ENCODE data around the gene SOCS7.

The SOCS7 gene

GRCh38 chr17:38403491-38403890 lies 51.8 kb downstream of the SOCS7 start:
- Histone ChIP-seq H3K36me3 (ENCODE audit: control insufficient read depth, insufficient read depth, low read length) (peaks cover 15% of the 10 kb centered on the region), H3K27me3 (replicated peaks; ENCODE audit: control insufficient read depth, insufficient read depth, low read length, poor library complexity, severe bottlenecking) (no peaks in the 10 kb centered on the region), H3K9me3 (ENCODE audit: control insufficient read depth, low read length) (no peaks in the 10 kb centered on the region), H3K4me1 (ENCODE audit: control insufficient read depth, insufficient read depth, low read length, poor library complexity, severe bottlenecking) (no peaks in the 10 kb centered on the region), H3K27ac (ENCODE audit: insufficient read depth, low read length, poor library complexity, severe bottlenecking) (no peak overlapping the region), H3K4me3 (ENCODE audit: insufficient read depth, low read depth, low read length, poor library complexity, severe bottlenecking) (no peak overlapping the region)
- DNase-seq, result no peak

GRCh38 chr17:38404174-38404943 lies 52.7 kb downstream of the SOCS7 start:
- no peak overlapping the region for H3K27ac ChIP-seq (ENCODE audit: insufficient read depth, low read length, poor library complexity, severe bottlenecking)
- no peaks in the 10 kb centered on the region for H3K9me3 ChIP-seq (ENCODE audit: control insufficient read depth, low read length)
- H3K27me3 ChIP-seq (replicated peaks; ENCODE audit: control insufficient read depth, insufficient read depth, low read length, poor library complexity, severe bottlenecking), result no peaks in the 10 kb centered on the region
- H3K4me1 ChIP-seq (ENCODE audit: control insufficient read depth, insufficient read depth, low read length, poor library complexity, severe bottlenecking), result no peaks in the 10 kb centered on the region
- no peak for DNase-seq
- H3K36me3 ChIP-seq (ENCODE audit: control insufficient read depth, insufficient read depth, low read length), result peaks cover 15% of the 10 kb centered on the region
- H3K4me3 ChIP-seq (ENCODE audit: insufficient read depth, low read depth, low read length, poor library complexity, severe bottlenecking), result no peak overlapping the region

DNA sequence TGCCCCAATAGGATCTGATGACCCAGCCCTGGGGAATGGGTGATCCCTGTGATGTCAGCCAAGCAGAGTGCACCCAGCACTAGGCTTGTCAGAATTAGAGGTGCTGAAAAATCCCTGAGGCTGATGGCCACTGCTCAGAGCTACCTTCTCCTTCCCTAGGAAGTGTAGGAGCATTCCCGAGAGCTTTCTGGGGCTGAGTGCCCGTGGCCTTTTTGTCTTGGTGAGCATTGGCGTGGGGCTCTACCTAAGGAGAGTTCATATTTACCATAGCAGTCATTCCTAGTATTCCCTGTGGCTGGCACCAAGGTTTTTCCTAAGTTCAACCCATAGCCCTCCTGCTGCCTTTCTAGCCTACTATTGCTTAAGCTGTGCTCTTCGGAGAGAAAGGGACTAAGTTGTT lies 54.0 kb downstream of the SOCS7 start:
- peaks cover 7% of the 10 kb centered on the region for H3K36me3 ChIP-seq (ENCODE audit: control insufficient read depth, insufficient read depth, low read length)
- no peaks in the 10 kb centered on the region for H3K4me1 ChIP-seq (ENCODE audit: control insufficient read depth, insufficient read depth, low read length, poor library complexity, severe bottlenecking)
- no peak overlapping the region for H3K4me3 ChIP-seq (ENCODE audit: insufficient read depth, low read depth, low read length, poor library complexity, severe bottlenecking)
- no peaks in the 10 kb centered on the region for H3K27me3 ChIP-seq (replicated peaks; ENCODE audit: control insufficient read depth, insufficient read depth, low read length, poor library complexity, severe bottlenecking)
- no peak overlapping the region for H3K27ac ChIP-seq (ENCODE audit: insufficient read depth, low read length, poor library complexity, severe bottlenecking)
- no peak for DNase-seq
- no peaks in the 10 kb centered on the region for H3K9me3 ChIP-seq (ENCODE audit: control insufficient read depth, low read length)

DNA sequence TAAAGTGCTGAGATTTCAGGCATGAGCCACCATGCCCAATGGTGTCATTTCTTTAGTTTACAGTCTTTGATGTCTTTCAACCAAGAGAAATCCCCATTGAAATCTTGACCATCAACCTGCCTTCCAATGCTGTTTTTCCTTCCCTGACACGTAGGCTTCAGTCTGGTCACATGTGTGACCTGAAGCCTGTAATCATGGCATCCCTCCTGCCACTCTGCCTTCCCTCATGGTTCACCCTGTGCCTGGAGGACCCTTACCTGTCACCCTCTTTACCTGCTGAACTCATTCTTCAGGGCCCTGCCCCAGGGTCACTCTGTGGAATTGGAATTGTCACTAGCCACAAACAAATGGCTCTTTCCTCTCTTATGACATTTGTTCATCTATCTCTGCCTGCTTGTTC lies 58.6 kb downstream of the SOCS7 start:
- no peak overlapping the region for H3K4me3 ChIP-seq (ENCODE audit: insufficient read depth, low read depth, low read length, poor library complexity, severe bottlenecking)
- peaks cover 3% of the 10 kb centered on the region for H3K4me1 ChIP-seq (ENCODE audit: control insufficient read depth, insufficient read depth, low read length, poor library complexity, severe bottlenecking)
- H3K27me3 ChIP-seq (replicated peaks; ENCODE audit: control insufficient read depth, insufficient read depth, low read length, poor library complexity, severe bottlenecking), result no peaks in the 10 kb centered on the region
- H3K27ac ChIP-seq (ENCODE audit: insufficient read depth, low read length, poor library complexity, severe bottlenecking), result no peak overlapping the region
- DNase-seq, result no peak
- H3K9me3 ChIP-seq (ENCODE audit: control insufficient read depth, low read length), result no peaks in the 10 kb centered on the region
- H3K36me3 ChIP-seq (ENCODE audit: control insufficient read depth, insufficient read depth, low read length), result no peaks in the 10 kb centered on the region

DNA sequence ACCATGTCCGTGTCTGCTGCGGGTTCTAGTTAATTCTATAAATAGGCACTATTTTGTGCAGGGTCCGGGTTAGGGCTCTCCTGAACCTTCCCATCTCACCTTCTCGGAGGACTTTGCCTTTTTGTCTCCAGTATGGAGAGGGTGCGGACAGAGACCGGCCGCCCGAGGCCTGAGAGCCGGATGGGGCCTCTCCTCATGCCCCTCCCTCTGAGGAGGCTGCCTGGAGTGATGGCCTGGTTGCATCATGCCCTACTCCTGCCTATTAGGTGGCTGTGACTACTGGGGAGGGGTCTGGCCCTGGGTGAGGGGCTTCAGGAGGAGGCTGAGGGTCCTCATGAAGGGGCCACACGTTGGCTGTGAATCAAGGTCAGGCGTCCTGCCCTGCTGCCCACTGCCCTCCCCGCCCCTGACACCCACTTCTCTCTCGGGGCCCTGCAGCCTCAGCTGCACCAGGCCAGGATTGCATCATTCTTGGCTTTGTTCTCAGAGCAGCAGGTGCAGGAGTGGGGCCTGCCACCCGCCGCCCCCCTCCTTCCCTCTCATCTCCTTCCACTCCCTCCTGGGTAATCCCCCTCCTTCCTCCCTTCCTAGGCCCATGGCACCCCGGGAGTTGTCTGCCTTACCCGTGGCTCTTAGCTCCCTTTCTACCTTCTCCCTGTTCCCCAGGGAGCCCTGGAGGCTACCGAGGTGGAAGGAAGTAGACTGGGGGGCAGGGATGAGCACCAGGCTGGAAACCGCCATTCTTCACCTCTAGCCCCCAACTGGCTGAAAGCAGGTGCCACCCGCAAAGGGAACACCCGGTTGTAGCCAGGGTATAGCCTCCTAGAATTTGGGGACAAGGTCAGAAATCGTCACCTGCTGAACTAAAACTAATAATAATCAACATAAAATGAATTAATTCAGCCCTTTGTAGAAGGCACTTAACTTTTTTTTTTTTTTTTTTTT lies 63.9 kb downstream of the SOCS7 start:
- DNase-seq, result no peak
- Histone ChIP-seq H3K4me1 (ENCODE audit: control insufficient read depth, insufficient read depth, low read length, poor library complexity, severe bottlenecking) (peaks cover 8% of the 10 kb centered on the region), H3K27me3 (replicated peaks; ENCODE audit: control insufficient read depth, insufficient read depth, low read length, poor library complexity, severe bottlenecking) (peaks cover 27% of the 10 kb centered on the region), H3K36me3 (ENCODE audit: control insufficient read depth, insufficient read depth, low read length) (no peaks in the 10 kb centered on the region), H3K4me3 (ENCODE audit: insufficient read depth, low read depth, low read length, poor library complexity, severe bottlenecking) (no peak overlapping the region), H3K27ac (ENCODE audit: insufficient read depth, low read length, poor library complexity, severe bottlenecking) (no peak overlapping the region), H3K9me3 (ENCODE audit: control insufficient read depth, low read length) (no peaks in the 10 kb centered on the region)

DNA sequence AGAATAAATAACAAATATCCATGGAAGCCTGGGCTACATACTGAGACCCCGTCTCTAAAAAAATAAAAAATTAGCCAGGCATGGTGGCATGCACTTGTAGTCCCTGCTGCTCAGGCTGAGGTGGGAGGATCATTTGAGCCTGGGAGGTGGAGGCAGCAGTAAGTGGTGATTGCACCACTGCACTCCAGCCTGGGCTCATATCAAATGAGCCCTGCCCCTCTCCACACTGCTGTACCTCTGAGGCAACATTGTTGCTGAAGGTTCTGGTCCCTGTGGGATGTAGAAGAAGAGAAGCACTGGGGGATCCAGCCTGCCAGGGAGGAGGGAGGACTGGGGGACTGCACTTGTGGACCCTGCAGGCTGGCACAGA lies 65.2 kb downstream of the SOCS7 start:
- Histone ChIP-seq H3K36me3 (ENCODE audit: control insufficient read depth, insufficient read depth, low read length) (no peaks in the 10 kb centered on the region), H3K4me3 (ENCODE audit: insufficient read depth, low read depth, low read length, poor library complexity, severe bottlenecking) (no peak overlapping the region), H3K4me1 (ENCODE audit: control insufficient read depth, insufficient read depth, low read length, poor library complexity, severe bottlenecking) (peaks cover 8% of the 10 kb centered on the region), H3K27ac (ENCODE audit: insufficient read depth, low read length, poor library complexity, severe bottlenecking) (no peak overlapping the region), H3K27me3 (replicated peaks; ENCODE audit: control insufficient read depth, insufficient read depth, low read length, poor library complexity, severe bottlenecking) (peaks cover 29% of the 10 kb centered on the region), H3K9me3 (ENCODE audit: control insufficient read depth, low read length) (no peaks in the 10 kb centered on the region)
- no peak for DNase-seq

DNA sequence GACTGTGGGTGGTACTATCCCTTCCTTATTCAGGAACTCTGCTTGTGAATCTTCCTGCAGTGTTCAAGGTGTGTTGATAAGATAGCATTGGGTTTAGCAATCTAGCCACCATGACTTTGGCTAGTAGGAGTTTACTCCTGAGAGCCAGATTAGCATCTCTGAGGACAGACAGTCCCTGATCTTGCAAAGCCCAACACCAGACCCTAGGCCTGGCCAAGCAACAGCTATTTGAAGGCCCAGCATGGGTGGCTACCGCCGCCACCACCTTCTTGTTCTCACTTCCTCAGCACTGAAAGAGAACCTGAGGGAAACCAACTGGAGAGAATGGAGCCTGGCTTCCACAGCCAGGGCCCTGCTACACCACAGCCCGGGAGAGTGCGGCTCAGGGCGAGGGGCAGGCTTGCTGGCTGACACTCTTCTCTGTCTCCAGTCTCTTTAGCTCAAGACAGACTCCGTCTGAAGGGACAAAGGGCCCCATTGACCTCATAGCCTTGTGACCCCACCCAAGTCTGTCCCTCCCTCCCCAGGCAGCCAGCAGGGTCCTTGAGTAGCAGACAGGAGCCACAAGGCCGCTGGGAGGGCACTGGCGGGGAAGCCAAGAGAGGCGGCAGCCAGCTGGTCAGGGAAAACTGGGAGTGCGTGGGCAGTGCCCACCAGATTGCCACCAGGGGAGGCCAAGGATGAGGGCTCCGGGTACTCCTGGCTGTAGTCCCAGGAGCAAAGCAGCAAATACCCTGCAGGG lies 65.7 kb downstream of the SOCS7 start:
- H3K36me3 ChIP-seq (ENCODE audit: control insufficient read depth, insufficient read depth, low read length), result no peaks in the 10 kb centered on the region
- H3K4me3 ChIP-seq (ENCODE audit: insufficient read depth, low read depth, low read length, poor library complexity, severe bottlenecking), result no peak overlapping the region
- H3K4me1 ChIP-seq (ENCODE audit: control insufficient read depth, insufficient read depth, low read length, poor library complexity, severe bottlenecking), result peaks cover 8% of the 10 kb centered on the region
- H3K27ac ChIP-seq (ENCODE audit: insufficient read depth, low read length, poor library complexity, severe bottlenecking), result no peak overlapping the region
- peaks cover 29% of the 10 kb centered on the region for H3K27me3 ChIP-seq (replicated peaks; ENCODE audit: control insufficient read depth, insufficient read depth, low read length, poor library complexity, severe bottlenecking)
- no peak for DNase-seq
- no peaks in the 10 kb centered on the region for H3K9me3 ChIP-seq (ENCODE audit: control insufficient read depth, low read length)

DNA sequence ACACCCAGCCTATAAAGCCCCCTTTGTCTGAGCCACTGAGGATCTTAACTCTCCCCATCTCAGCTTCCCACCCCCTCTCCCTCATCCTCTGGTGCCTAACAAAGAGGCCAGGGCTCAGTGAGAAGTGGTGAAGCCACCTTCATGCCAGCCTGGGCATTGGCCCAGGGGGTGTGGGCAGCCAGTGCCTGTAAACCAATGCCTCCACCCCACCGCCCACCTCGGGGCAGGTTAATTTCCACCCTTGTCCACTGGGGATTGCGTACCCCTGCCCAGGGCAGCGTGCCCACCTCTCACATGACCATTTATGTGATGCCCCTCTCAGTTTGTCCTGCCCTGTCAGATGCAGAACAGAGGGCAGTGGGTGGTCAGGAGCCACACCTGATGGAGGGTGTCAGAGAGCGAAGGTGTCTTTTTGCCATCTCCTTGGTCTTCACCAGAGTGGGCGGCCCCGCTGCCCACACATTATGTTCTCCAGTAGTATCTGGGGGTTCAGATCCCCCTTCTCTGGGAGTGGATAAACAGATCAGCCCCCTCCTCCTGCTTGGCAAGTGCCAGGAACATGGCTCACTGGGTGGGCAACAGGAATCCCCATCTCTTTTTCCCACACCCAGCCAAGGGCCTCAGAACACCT lies 66.5 kb downstream of the SOCS7 start:
- H3K4me3 ChIP-seq (ENCODE audit: insufficient read depth, low read depth, low read length, poor library complexity, severe bottlenecking), result no peak overlapping the region
- DNase-seq, result no peak
- no peaks in the 10 kb centered on the region for H3K36me3 ChIP-seq (ENCODE audit: control insufficient read depth, insufficient read depth, low read length)
- peaks cover 8% of the 10 kb centered on the region for H3K4me1 ChIP-seq (ENCODE audit: control insufficient read depth, insufficient read depth, low read length, poor library complexity, severe bottlenecking)
- peaks cover 32% of the 10 kb centered on the region for H3K27me3 ChIP-seq (replicated peaks; ENCODE audit: control insufficient read depth, insufficient read depth, low read length, poor library complexity, severe bottlenecking)
- no peaks in the 10 kb centered on the region for H3K9me3 ChIP-seq (ENCODE audit: control insufficient read depth, low read length)
- no peak overlapping the region for H3K27ac ChIP-seq (ENCODE audit: insufficient read depth, low read length, poor library complexity, severe bottlenecking)

GRCh38 chr17:38418693-38419507 lies 67.3 kb downstream of the SOCS7 start:
- H3K36me3 ChIP-seq (ENCODE audit: control insufficient read depth, insufficient read depth, low read length), result no peaks in the 10 kb centered on the region
- H3K4me1 ChIP-seq (ENCODE audit: control insufficient read depth, insufficient read depth, low read length, poor library complexity, severe bottlenecking), result peaks cover 8% of the 10 kb centered on the region
- H3K9me3 ChIP-seq (ENCODE audit: control insufficient read depth, low read length), result no peaks in the 10 kb centered on the region
- peaks cover 32% of the 10 kb centered on the region for H3K27me3 ChIP-seq (replicated peaks; ENCODE audit: control insufficient read depth, insufficient read depth, low read length, poor library complexity, severe bottlenecking)
- no peak for DNase-seq
- H3K4me3 ChIP-seq (ENCODE audit: insufficient read depth, low read depth, low read length, poor library complexity, severe bottlenecking), result no peak overlapping the region
- H3K27ac ChIP-seq (ENCODE audit: insufficient read depth, low read length, poor library complexity, severe bottlenecking), result no peak overlapping the region
